IMR-90 (cell line): ENCODE results near the gene HS6ST3. TPM values are rescaled to one million over a fixed set of nuclear protein-coding genes. Genes with fewer than 3 reads are reported as not detected.

Experiments
- ATAC-seq: fragments of 200-7000 bp; cut with Tn5 transposase; 2 replicates; pipeline ENCODE4 v1.9.1; 2020; ENCODE audit warnings: low read depth, mild to moderate bottlenecking, moderate library complexity
- BruUV-seq: library from RNA; stranded (reverse); fragments of 400-500 nt; replicated peaks from 2 replicates; lab custom pipeline; 2021; lab: Mats Ljungman, UMichigan
- CTCF ChIA-PET: fragments of 300-600 bp; formaldehyde crosslinking; extraction: SDS; loops from one replicate; lab custom pipeline; 2021; ENCODE audit warnings: antibody characterized with exemption; lab: Yijun Ruan, JAX
- POLR2A ChIA-PET: fragments of 300-600 bp; sonication (Branson Sonifier 250); formaldehyde crosslinking; loops from one replicate; lab custom pipeline; 2022; ENCODE audit warnings: antibody characterized with exemption; ENCODE audit not compliant: unreplicated experiment; lab: Charles Lee
- DNase-seq: peaks from one replicate; pipeline ENCODE4 v3.0.0; 2013
- H2AFZ ChIP-seq: replicated peaks from 2 replicates; pipeline ENCODE3; 2013; ENCODE audit warnings: low read length, mild to moderate bottlenecking; ENCODE audit not compliant: poor library complexity
- H2AK5ac ChIP-seq: 2 replicates; pipeline ENCODE4 v1.6.1; 2013; ENCODE audit warnings: low read depth, low read length, inconsistent platforms
- H2AK9ac ChIP-seq: replicated peaks from 2 replicates; pipeline ENCODE3; 2013; ENCODE audit warnings: mild to moderate bottlenecking, low read depth, low read length, moderate library complexity; ENCODE audit not compliant: poor library complexity
- H2BK120ac ChIP-seq: 2 replicates; pipeline ENCODE4 v1.6.1; 2013; ENCODE audit warnings: low read depth, low read length, inconsistent platforms
- H2BK15ac ChIP-seq: 3 replicates; pipeline ENCODE4 v1.6.1; 2013; ENCODE audit warnings: low read depth, low read length, inconsistent platforms
- H2BK20ac ChIP-seq: 2 replicates; pipeline ENCODE4 v1.6.1; 2013; ENCODE audit warnings: low read depth, mild to moderate bottlenecking, inconsistent platforms, low read length, moderate library complexity
- H2BK5ac ChIP-seq: 2 replicates; pipeline ENCODE4 v1.6.1; 2013; ENCODE audit warnings: mild to moderate bottlenecking, low read depth, low read length, inconsistent platforms; ENCODE audit not compliant: poor library complexity, severe bottlenecking
- H3K14ac ChIP-seq: replicated peaks from 2 replicates; pipeline ENCODE4 v1.6.1; 2013; ENCODE audit warnings: low read depth, low read length, inconsistent platforms
- H3K18ac ChIP-seq: 2 replicates; pipeline ENCODE4 v1.6.1; 2013; ENCODE audit warnings: low read depth, low read length, control low read depth
- H3K23ac ChIP-seq: 2 replicates; pipeline ENCODE4 v1.6.1; 2013; ENCODE audit warnings: low read depth, low read length, inconsistent platforms
- H3K27ac ChIP-seq: 2 replicates; pipeline ENCODE4 v1.5.1; 2013; ENCODE audit warnings: mild to moderate bottlenecking, control low read depth, low read length; ENCODE audit not compliant: insufficient read depth
- H3K27me3 ChIP-seq: 2 replicates; pipeline ENCODE4 v1.6.1; 2013; ENCODE audit warnings: low read length; ENCODE audit not compliant: control insufficient read depth, insufficient read depth
- H3K36me3 ChIP-seq: 2 replicates; pipeline ENCODE4 v1.6.1; 2013; ENCODE audit warnings: low read length, mixed read lengths; ENCODE audit not compliant: control insufficient read depth, insufficient read depth
- H3K4ac ChIP-seq: 2 replicates; pipeline ENCODE4 v1.6.1; 2013; ENCODE audit warnings: low read depth, low read length, inconsistent platforms
- H3K4me1 ChIP-seq: 2 replicates; pipeline ENCODE4 v1.6.1; 2013; ENCODE audit warnings: low read length, mixed read lengths; ENCODE audit not compliant: control insufficient read depth, insufficient read depth
- H3K4me2 ChIP-seq: 2 replicates; pipeline ENCODE4 v1.6.1; 2013; ENCODE audit warnings: low read depth, mild to moderate bottlenecking, control low read depth, low read length, moderate library complexity
- H3K4me3 ChIP-seq: 2 replicates; pipeline ENCODE4 v1.5.1; 2013; ENCODE audit warnings: low read depth, mild to moderate bottlenecking, control low read depth, low read length, moderate library complexity; ENCODE audit not compliant: insufficient read depth
- H3K56ac ChIP-seq: 2 replicates; pipeline ENCODE4 v1.6.1; 2013; ENCODE audit warnings: low read length, inconsistent platforms; ENCODE audit not compliant: insufficient read depth; ENCODE audit errors: extremely low read depth
- H3K79me1 ChIP-seq, 2 experiments: 2 replicates each; pipeline ENCODE4 v1.6.1; 2013; ENCODE audit warnings: low read length in 2 of 2, inconsistent platforms in 1 of 2, low read depth in 1 of 2
- H3K9ac ChIP-seq: 2 replicates; pipeline ENCODE4 v1.6.1; 2013; ENCODE audit warnings: low read depth, low read length, control low read depth
- H3K9me1 ChIP-seq: 2 replicates; pipeline ENCODE4 v1.6.1; 2013; ENCODE audit warnings: low read length, inconsistent platforms; ENCODE audit not compliant: insufficient read depth
- H3K9me3 ChIP-seq: 2 replicates; pipeline ENCODE4 v1.6.1; 2013; ENCODE audit warnings: low read length; ENCODE audit not compliant: control insufficient read depth, insufficient read depth
- H4K20me1 ChIP-seq: 2 replicates; pipeline ENCODE4 v1.6.1; 2013; ENCODE audit warnings: low read length, inconsistent platforms; ENCODE audit not compliant: insufficient read depth
- H4K5ac ChIP-seq: 2 replicates; pipeline ENCODE4 v1.6.1; 2013; ENCODE audit warnings: mild to moderate bottlenecking, low read depth, low read length, control low read depth
- H4K8ac ChIP-seq, 2 experiments: 2 replicates each; pipeline ENCODE4 v1.6.1; 2013; ENCODE audit warnings: low read depth in 2 of 2, low read length in 2 of 2, control low read depth in 1 of 2, inconsistent platforms in 1 of 2
- H4K91ac ChIP-seq: 2 replicates; pipeline ENCODE4 v1.6.1; 2013; ENCODE audit warnings: low read depth, low read length, inconsistent platforms; ENCODE audit not compliant: insufficient read depth
- BHLHE40 ChIP-seq: fragments of 150-350 bp; IDR thresholded peaks from 2 replicates; pipeline ENCODE4 v1.6.1; 2016; ENCODE audit warnings: mild to moderate bottlenecking, low read depth, low read length
- CEBPB ChIP-seq: IDR thresholded peaks from 2 replicates; pipeline ENCODE4 v1.6.1; 2012; ENCODE audit warnings: low read depth, low read length, improper control_type of control experiment
- CHD1 ChIP-seq: IDR thresholded peaks from 2 replicates; pipeline ENCODE4 v1.6.1; 2012; ENCODE audit warnings: low read depth, low read length, improper control_type of control experiment
- CTCF ChIP-seq: conservative IDR thresholded peaks from 2 replicates; pipeline ENCODE4 v1.5.1; 2012; ENCODE audit warnings: mild to moderate bottlenecking, low read depth, low read length, improper control_type of control experiment
- FOS ChIP-seq: fragments of 150-350 bp; IDR thresholded peaks from 2 replicates; pipeline ENCODE4 v1.6.1; 2016; ENCODE audit warnings: low read depth, low read length
- MAFK ChIP-seq: IDR thresholded peaks from 2 replicates; pipeline ENCODE4 v1.6.1; 2012; ENCODE audit warnings: low read depth, low read length, improper control_type of control experiment
- MAZ ChIP-seq: IDR thresholded peaks from 2 replicates; pipeline ENCODE4 v1.6.1; 2012; ENCODE audit warnings: low read depth, mild to moderate bottlenecking, low read length, improper control_type of control experiment, moderate library complexity, borderline replicate concordance
- MXI1 ChIP-seq: IDR thresholded peaks from 2 replicates; pipeline ENCODE4 v1.6.1; 2012; ENCODE audit warnings: low read depth, mild to moderate bottlenecking, low read length, moderate library complexity, borderline replicate concordance
- NFE2L2 ChIP-seq: fragments of 150-350 bp; IDR thresholded peaks from 2 replicates; pipeline ENCODE4 v1.6.1; 2016; ENCODE audit warnings: low read depth, mild to moderate bottlenecking, low read length
- POLR2A ChIP-seq: IDR thresholded peaks from 2 replicates; pipeline ENCODE4 v1.6.1; 2012; ENCODE audit warnings: mild to moderate bottlenecking, low read depth, low read length
- RAD21 ChIP-seq: IDR thresholded peaks from 2 replicates; pipeline ENCODE4 v1.6.1; 2012; ENCODE audit warnings: low read length, improper control_type of control experiment
- RCOR1 ChIP-seq: IDR thresholded peaks from 2 replicates; pipeline ENCODE4 v1.6.1; 2012; ENCODE audit warnings: mild to moderate bottlenecking, low read length, improper control_type of control experiment; ENCODE audit not compliant: insufficient replicate concordance
- RFX5 ChIP-seq: IDR thresholded peaks from 2 replicates; pipeline ENCODE4 v1.8.0; 2012; ENCODE audit warnings: low read depth, mild to moderate bottlenecking, low read length, moderate library complexity
- SMC3 ChIP-seq: fragments of 150-350 bp; IDR thresholded peaks from 2 replicates; pipeline ENCODE4 v1.6.1; 2016; ENCODE audit warnings: low read depth, mild to moderate bottlenecking, antibody characterized with exemption, low read length, moderate library complexity
- WGBS, 2 experiments: methylation state at CpG; one replicate each; pipeline versions ENCODE4 v1.1.5 to v1.1.7; 2013; ENCODE audit warnings: missing lambda C conversion rate in 2 of 2; ENCODE audit not compliant: insufficient read length in 1 of 2; ENCODE audit errors: extremely low coverage in 2 of 2; 5-methylcytosine and 5-hydroxymethylcytosine counted together
- dilution Hi-C: fragments of 300-500 bp; cut with HindIII; formaldehyde crosslinking; loops from one replicate; pipeline ENCODE4 v1.14.3; 2018; ENCODE audit warnings: low sequenced_read_pairs; ENCODE audit not compliant: unreplicated experiment
- in situ Hi-C: fragments of 300-500 bp; cut with MboI; formaldehyde crosslinking; loops from 3 replicates; pipeline ENCODE4 v1.14.3; 2019; ENCODE audit warnings: low sequenced_read_pairs, inconsistent platforms, mixed read lengths
- intact Hi-C: fragments of 100-400 bp; cut with micrococcal nuclease; formaldehyde crosslinking; loops from 2 replicates; pipeline ENCODE4 v1.10.0; 2022
- polyA plus RNA-seq, 3 experiments: library from polyadenylated mRNA; depleted of rRNA; stranded (reverse); fragments of >200 nt; gene quantifications; 2 replicates each; pipeline ENCODE4 v1.2.3, GENCODE V29; 2012; ENCODE audit warnings: low replicate concordance in 1 of 3
- total RNA-seq: library from RNA; depleted of rRNA; stranded (reverse); fragments of >200 nt; gene quantifications from 2 replicates; pipeline ENCODE4 v1.2.3, GENCODE V29; 2012
- TF ChIP-seq, protein P1 (sequence below): fragments of 150-350 bp; IDR thresholded peaks from 2 replicates; pipeline ENCODE4 v1.6.1; 2016; ENCODE audit warnings: low read depth, mild to moderate bottlenecking, low read length, moderate library complexity, borderline replicate concordance
- TF ChIP-seq, protein P2 (sequence below): fragments of 150-350 bp; IDR thresholded peaks from 2 replicates; pipeline ENCODE4 v1.6.1; 2017; ENCODE audit warnings: mild to moderate bottlenecking, antibody characterized with exemption, low read length, low read depth

HS6ST3 gene
- total and polyA plus RNA-seq, 2 of the 4 experiments (the other 2 are of a cell fraction) = not detected

DNA sequence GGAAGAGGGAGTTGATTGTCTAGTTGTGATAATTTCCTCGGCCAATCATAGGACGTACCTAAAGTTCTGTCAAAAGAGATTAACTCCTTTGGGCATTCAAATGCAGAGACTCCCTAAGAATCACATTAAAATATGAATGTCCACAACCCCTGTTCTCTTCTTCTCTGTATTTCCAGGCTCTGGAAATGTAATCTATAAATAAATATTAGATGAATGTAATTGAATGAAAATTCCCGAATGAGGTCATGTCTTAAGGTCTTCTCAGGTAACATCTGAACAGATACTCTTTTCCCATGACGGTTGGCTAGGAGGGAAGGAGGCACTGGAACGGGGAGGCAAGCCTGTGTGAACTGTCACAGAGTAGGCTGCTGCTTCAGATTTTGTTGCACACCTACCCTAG lies 759.2 kb downstream of the HS6ST3 start:
- no TSS peak for BruUV-seq
- Histone ChIP-seq H2AK5ac (no peak overlapping the region), H2AFZ (no peak overlapping the region), H2BK5ac (no peak overlapping the region), H3K9ac (no peak overlapping the region), H4K91ac (no peak overlapping the region), H3K4me1 (no peaks in the 10 kb centered on the region), H3K4me3 (no peak overlapping the region), H3K4me2 (no peak overlapping the region), H3K14ac (no peak overlapping the region), H3K27me3 (no peaks in the 10 kb centered on the region), H3K79me1 (no peaks in the 10 kb centered on the region), H4K20me1 (no peaks in the 10 kb centered on the region), H2AK9ac (no peak overlapping the region), H4K5ac (no peak overlapping the region), H3K23ac (no peak overlapping the region), H3K27ac (no peak overlapping the region), H3K4ac (no peak overlapping the region), H3K9me1 (no peaks in the 10 kb centered on the region), H3K56ac (no peak overlapping the region), H3K18ac (no peak overlapping the region), H4K8ac (no peak overlapping the region), H2BK20ac (no peak overlapping the region), H2BK120ac (no peak overlapping the region), H3K36me3 (no peaks in the 10 kb centered on the region), H3K9me3 (no peaks in the 10 kb centered on the region), H2BK15ac (no peak overlapping the region)
- in situ Hi-C loops = no loop called here
- no CpG with 5 or more reads among the region's 5 CpGs for WGBS, 2 experiments
- DNase-seq (no peak), ATAC-seq (no peak)
- dilution Hi-C loops = no loop called here
- no peak for TF ChIP-seq NFE2L2
- TF ChIP-seq RAD21 = no peak
- TF ChIP-seq RFX5 = no peak
- TF ChIP-seq POLR2A = no peak
- no peak for TF ChIP-seq FOS
- TF ChIP-seq MAFK = no peak
- TF ChIP-seq RCOR1 = no peak
- TF ChIP-seq, protein P1, sequence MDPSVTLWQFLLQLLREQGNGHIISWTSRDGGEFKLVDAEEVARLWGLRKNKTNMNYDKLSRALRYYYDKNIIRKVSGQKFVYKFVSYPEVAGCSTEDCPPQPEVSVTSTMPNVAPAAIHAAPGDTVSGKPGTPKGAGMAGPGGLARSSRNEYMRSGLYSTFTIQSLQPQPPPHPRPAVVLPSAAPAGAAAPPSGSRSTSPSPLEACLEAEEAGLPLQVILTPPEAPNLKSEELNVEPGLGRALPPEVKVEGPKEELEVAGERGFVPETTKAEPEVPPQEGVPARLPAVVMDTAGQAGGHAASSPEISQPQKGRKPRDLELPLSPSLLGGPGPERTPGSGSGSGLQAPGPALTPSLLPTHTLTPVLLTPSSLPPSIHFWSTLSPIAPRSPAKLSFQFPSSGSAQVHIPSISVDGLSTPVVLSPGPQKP = no peak
- TF ChIP-seq MXI1 = no peak
- TF ChIP-seq, protein P2, sequence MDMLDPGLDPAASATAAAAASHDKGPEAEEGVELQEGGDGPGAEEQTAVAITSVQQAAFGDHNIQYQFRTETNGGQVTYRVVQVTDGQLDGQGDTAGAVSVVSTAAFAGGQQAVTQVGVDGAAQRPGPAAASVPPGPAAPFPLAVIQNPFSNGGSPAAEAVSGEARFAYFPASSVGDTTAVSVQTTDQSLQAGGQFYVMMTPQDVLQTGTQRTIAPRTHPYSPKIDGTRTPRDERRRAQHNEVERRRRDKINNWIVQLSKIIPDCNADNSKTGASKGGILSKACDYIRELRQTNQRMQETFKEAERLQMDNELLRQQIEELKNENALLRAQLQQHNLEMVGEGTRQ = no peak
- TF ChIP-seq BHLHE40 = no peak
- TF ChIP-seq MAZ = no peak
- no peak for TF ChIP-seq CHD1
- no peak for TF ChIP-seq CEBPB
- TF ChIP-seq SMC3 = no peak
- no peak for TF ChIP-seq CTCF
- intact Hi-C loops = no loop called here
- POLR2A ChIA-PET = no interaction called here
- CTCF ChIA-PET = no interaction called here
